Measurements from ENCODE around the gene LPAR1.

DNA sequence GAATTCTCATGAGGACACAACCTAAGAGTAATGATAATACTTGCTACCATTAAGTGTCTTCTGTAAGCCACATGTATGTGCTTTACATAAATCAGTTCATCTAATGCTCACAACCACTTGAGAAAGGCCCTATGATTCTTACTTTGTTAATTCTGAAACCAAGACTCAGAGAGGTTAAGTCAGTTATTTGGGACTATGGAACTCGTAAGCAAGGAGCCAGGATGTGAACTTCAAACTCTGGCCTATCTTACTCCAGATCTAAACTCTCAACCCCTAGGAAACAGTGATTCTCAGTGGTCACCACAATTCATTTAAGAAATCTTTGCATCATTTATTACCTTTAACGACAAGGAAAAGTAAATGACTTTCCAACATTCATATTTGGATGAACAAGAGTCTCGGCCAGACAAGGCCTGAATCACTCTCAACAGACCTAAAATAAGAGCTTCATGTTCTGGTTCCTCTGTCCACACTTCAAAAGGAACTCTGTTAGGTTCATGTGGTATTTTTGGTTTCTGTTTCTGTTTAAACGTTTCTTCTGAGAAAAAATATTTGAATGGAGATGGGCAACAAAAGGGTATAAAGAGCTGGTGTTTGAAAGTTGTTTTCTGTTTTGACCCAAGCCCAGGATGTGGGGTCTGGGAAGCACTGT, 104.8 kb downstream of the LPAR1 start:
- TF ChIP-seq, protein P1, sequence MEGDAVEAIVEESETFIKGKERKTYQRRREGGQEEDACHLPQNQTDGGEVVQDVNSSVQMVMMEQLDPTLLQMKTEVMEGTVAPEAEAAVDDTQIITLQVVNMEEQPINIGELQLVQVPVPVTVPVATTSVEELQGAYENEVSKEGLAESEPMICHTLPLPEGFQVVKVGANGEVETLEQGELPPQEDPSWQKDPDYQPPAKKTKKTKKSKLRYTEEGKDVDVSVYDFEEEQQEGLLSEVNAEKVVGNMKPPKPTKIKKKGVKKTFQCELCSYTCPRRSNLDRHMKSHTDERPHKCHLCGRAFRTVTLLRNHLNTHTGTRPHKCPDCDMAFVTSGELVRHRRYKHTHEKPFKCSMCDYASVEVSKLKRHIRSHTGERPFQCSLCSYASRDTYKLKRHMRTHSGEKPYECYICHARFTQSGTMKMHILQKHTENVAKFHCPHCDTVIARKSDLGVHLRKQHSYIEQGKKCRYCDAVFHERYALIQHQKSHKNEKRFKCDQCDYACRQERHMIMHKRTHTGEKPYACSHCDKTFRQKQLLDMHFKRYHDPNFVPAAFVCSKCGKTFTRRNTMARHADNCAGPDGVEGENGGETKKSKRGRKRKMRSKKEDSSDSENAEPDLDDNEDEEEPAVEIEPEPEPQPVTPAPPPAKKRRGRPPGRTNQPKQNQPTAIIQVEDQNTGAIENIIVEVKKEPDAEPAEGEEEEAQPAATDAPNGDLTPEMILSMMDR (IDR thresholded peaks at IDR 0.05; ENCODE audit: low read depth, low read length), result no peak
- TF ChIP-seq EZH2phosphoT487 (IDR thresholded peaks at IDR 0.05; ENCODE audit: low read depth), result no peak
